Measurements from ENCODE around the gene TANGO6. TPM values are rescaled to one million over a fixed set of nuclear protein-coding genes. Genes with fewer than 3 reads are reported as not detected.

Gene TANGO6
- total and polyA plus RNA-seq, 10 of the 15 experiments (the other 5 are each of a cell fraction or from before 2014, with no cell fraction given): 1.1 to 20.6 (median 11.0) TPM

DNA sequence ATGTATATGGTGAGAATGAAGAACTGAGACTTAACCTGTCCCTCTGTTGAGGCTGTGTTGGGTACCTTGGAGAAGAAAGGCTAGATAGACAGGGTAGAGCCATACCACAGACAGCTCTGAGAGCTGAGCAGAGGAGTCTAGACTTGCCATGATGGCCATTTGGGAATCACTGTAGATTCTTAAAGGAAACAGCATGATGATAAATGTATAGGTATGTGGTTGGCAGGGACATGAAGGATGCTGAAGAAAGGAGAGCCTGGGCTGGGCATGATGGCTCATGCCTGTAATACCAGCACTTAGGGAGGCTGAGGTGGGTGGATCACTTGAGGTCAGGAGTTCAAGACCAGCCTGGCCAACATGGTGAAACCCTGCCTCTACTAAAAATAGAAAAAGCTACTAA, 147.7 kb downstream of the TANGO6 start (continued):
- TF ChIP-seq KLF5 (IDR thresholded peaks at IDR 0.05; ENCODE audit: partially characterized antibody): no peak
- TF ChIP-seq, protein P1, sequence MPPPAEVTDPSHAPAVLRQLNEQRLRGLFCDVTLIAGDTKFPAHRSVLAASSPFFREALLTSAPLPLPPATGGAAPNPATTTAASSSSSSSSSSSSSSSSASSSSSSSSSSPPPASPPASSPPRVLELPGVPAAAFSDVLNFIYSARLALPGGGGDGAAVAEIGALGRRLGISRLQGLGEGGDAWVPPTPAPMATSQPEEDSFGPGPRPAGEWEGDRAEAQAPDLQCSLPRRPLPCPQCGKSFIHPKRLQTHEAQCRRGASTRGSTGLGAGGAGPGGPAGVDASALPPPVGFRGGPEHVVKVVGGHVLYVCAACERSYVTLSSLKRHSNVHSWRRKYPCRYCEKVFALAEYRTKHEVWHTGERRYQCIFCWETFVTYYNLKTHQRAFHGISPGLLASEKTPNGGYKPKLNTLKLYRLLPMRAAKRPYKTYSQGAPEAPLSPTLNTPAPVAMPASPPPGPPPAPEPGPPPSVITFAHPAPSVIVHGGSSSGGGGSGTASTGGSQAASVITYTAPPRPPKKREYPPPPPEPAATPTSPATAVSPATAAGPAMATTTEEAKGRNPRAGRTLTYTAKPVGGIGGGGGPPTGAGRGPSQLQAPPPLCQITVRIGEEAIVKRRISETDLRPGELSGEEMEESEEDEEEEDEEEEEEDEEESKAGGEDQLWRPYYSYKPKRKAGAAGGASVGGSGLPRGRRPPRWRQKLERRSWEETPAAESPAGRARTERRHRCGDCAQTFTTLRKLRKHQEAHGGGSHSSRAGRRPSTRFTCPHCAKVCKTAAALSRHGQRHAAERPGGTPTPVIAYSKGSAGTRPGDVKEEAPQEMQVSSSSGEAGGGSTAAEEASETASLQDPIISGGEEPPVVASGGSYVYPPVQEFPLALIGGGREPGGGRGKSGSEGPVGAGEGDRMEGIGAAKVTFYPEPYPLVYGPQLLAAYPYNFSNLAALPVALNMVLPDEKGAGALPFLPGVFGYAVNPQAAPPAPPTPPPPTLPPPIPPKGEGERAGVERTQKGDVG (CRISPR knock-in tag; IDR thresholded peaks at IDR 0.05): no peak

DNA sequence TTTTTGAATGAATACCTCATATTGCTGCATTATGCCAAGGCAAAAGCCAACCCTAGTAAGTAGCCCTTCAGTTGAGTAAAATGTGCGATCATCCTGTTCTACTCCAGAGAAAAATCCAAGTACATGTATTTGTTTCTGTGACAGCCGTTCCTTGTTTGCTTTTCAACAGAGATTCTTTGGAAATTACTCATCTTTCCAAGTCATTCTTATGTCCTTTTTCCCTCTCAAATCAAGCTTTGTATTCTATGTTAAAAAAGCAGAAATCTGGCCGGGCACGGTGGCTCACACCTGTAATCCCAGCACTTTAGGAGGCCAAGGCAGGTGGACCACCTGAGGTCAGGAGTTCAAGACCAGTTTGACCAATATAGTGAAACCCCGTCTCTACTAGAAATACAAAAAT, 149.2 kb downstream of the TANGO6 start:
- Histone ChIP-seq H2AFZ (ENCODE audit: control insufficient read depth, low read depth, low read length) (no peak overlapping the region), H3K79me2 (ENCODE audit: control insufficient read depth, insufficient read depth, low read length) (no peaks in the 10 kb centered on the region), H3K4me1 (ENCODE audit: control insufficient read depth, insufficient read depth, low read length) (peaks cover 2% of the 10 kb centered on the region; the same call in 1 of the 2 replicates), H3K27ac (ENCODE audit: control insufficient read depth, insufficient read depth) (no peak overlapping the region), H3K36me3 (ENCODE audit: control insufficient read depth in 2 of 2, insufficient read depth in 2 of 2, low read length in 1 of 2) (no peaks in the 10 kb centered on the region), H3K4me2 (ENCODE audit: control insufficient read depth, insufficient read depth) (no peak overlapping the region), H4K20me1 (ENCODE audit: control insufficient read depth, insufficient read depth) (no peaks in the 10 kb centered on the region), H3K9ac (ENCODE audit: control insufficient read depth, insufficient read depth, low read length) (no peak overlapping the region), H3K4me3 (no peak overlapping the region), H3K9me3 (replicated peaks; ENCODE audit: control insufficient read depth, insufficient read depth, low read length) (no peaks in the 10 kb centered on the region), H3K27me3 (replicated peaks in 1 of 2; ENCODE audit: control insufficient read depth in 2 of 2, insufficient read depth in 2 of 2, low read length in 1 of 2) (no peaks in the 10 kb centered on the region)
- ChIA-PET SMC1A (ENCODE audit: uncharacterized antibody, unreplicated experiment) (no interaction called here), CTCF (no interaction called here), POLR2A (no interaction called here), RAD21 (ENCODE audit: unreplicated experiment) (no interaction called here)
- no peak for ATAC-seq
- in situ Hi-C loops (cut with MboI) (no loop called here), intact Hi-C loops (cut with micrococcal nuclease; ENCODE audit: unreplicated experiment) (no loop called here)
- no peak for TF ChIP-seq RB1 (IDR thresholded peaks at IDR 0.05; ENCODE audit: borderline replicate concordance)
- no peak for TF ChIP-seq POLR2AphosphoS5 (IDR thresholded peaks at IDR 0.05; ENCODE audit: low read length)
- no peak for TF ChIP-seq ETV6 (conservative IDR thresholded peaks at IDR 0.05 in 1 of 2, IDR thresholded peaks at IDR 0.05 in 1 of 2; ENCODE audit: borderline replicate concordance in 1 of 2, low read depth in 1 of 2)
- TF ChIP-seq WRNIP1 (IDR thresholded peaks at IDR 0.05; ENCODE audit: borderline replicate concordance, low read depth, low read length): no peak
- TF ChIP-seq, protein P2, sequence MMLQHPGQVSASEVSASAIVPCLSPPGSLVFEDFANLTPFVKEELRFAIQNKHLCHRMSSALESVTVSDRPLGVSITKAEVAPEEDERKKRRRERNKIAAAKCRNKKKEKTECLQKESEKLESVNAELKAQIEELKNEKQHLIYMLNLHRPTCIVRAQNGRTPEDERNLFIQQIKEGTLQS (IDR thresholded peaks at IDR 0.05; ENCODE audit: borderline replicate concordance, extremely low read depth, low read depth, low read length): no peak
- TF ChIP-seq MXI1 (IDR thresholded peaks at IDR 0.05; ENCODE audit: low read depth, low read length): no peak
- TF ChIP-seq MTA2 (IDR thresholded peaks at IDR 0.05; ENCODE audit: low read depth): no peak
- TF ChIP-seq, protein P3, sequence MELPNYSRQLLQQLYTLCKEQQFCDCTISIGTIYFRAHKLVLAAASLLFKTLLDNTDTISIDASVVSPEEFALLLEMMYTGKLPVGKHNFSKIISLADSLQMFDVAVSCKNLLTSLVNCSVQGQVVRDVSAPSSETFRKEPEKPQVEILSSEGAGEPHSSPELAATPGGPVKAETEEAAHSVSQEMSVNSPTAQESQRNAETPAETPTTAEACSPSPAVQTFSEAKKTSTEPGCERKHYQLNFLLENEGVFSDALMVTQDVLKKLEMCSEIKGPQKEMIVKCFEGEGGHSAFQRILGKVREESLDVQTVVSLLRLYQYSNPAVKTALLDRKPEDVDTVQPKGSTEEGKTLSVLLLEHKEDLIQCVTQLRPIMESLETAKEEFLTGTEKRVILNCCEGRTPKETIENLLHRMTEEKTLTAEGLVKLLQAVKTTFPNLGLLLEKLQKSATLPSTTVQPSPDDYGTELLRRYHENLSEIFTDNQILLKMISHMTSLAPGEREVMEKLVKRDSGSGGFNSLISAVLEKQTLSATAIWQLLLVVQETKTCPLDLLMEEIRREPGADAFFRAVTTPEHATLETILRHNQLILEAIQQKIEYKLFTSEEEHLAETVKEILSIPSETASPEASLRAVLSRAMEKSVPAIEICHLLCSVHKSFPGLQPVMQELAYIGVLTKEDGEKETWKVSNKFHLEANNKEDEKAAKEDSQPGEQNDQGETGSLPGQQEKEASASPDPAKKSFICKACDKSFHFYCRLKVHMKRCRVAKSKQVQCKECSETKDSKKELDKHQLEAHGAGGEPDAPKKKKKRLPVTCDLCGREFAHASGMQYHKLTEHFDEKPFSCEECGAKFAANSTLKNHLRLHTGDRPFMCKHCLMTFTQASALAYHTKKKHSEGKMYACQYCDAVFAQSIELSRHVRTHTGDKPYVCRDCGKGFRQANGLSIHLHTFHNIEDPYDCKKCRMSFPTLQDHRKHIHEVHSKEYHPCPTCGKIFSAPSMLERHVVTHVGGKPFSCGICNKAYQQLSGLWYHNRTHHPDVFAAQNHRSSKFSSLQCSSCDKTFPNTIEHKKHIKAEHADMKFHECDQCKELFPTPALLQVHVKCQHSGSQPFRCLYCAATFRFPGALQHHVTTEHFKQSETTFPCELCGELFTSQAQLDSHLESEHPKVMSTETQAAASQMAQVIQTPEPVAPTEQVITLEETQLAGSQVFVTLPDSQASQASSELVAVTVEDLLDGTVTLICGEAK (IDR thresholded peaks at IDR 0.05; ENCODE audit: borderline replicate concordance): no peak
- TF ChIP-seq YY1 (IDR thresholded peaks at IDR 0.05; ENCODE audit: low read depth, low read length): no peak
- TF ChIP-seq, protein P4, sequence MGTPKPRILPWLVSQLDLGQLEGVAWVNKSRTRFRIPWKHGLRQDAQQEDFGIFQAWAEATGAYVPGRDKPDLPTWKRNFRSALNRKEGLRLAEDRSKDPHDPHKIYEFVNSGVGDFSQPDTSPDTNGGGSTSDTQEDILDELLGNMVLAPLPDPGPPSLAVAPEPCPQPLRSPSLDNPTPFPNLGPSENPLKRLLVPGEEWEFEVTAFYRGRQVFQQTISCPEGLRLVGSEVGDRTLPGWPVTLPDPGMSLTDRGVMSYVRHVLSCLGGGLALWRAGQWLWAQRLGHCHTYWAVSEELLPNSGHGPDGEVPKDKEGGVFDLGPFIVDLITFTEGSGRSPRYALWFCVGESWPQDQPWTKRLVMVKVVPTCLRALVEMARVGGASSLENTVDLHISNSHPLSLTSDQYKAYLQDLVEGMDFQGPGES (IDR thresholded peaks at IDR 0.05): no peak
- TF ChIP-seq NBN (IDR thresholded peaks at IDR 0.05): no peak
- no peak for TF ChIP-seq EP300 (IDR thresholded peaks at IDR 0.05; ENCODE audit: borderline replicate concordance in 1 of 2, control insufficient read depth in 1 of 2, low read depth in 2 of 2, low read length in 2 of 2)
- no peak for DNase-seq (ENCODE audit: low read depth, low spot score)
- FAIRE-seq: no peak
- BruUV-seq (replicated peaks): no TSS peak
- WGBS (ENCODE audit: insufficient coverage, insufficient replicate concordance, low lambda C conversion rate, missing lambda C conversion rate): 95% methylated on average over 5 of the region's 5 CpGs
